ENCODE data around the gene OXTR. TPM values are rescaled to one million over a fixed set of nuclear protein-coding genes. Genes with fewer than 3 reads are reported as not detected.
A peak's percentile ranks its signal among the peaks of the same experiment; 100 is the strongest.

OXTR gene
- total and polyA plus RNA-seq, 2 of the 4 experiments (the other 2 are of a cell fraction), result 42.8 to 56.1 TPM

GRCh38 chr3:8709801-8710507 is 59.5 kb downstream of the OXTR start:
- H2AK9ac ChIP-seq (replicated peaks; ENCODE audit: low read depth, low read length, poor library complexity), result peak overlapping the region; percentile 44
- no peaks in the 10 kb centered on the region for H3K9me1 ChIP-seq (ENCODE audit: insufficient read depth, low read length)
- POLR2A ChIA-PET (ENCODE audit: unreplicated experiment), result no interaction called here
- no peak overlapping the region for H2BK5ac ChIP-seq (ENCODE audit: low read depth, low read length, poor library complexity, severe bottlenecking)
- no peak overlapping the region for H3K4me2 ChIP-seq (ENCODE audit: low read depth, low read length)
- no peak overlapping the region for H3K23ac ChIP-seq (ENCODE audit: low read depth, low read length)
- no peak overlapping the region for H2AK5ac ChIP-seq (ENCODE audit: low read depth, low read length)
- WGBS, 2 experiments (ENCODE audit: extremely low coverage in 2 of 2, insufficient read length in 1 of 2), result 80% methylated on average over 2 of the region's 8 CpGs; no CpG with 5 or more reads in 1 of the 2 experiments
- H4K91ac ChIP-seq (ENCODE audit: insufficient read depth, low read depth, low read length), result no peak overlapping the region
- H3K56ac ChIP-seq (ENCODE audit: extremely low read depth, insufficient read depth, low read length), result no peak overlapping the region
- H3K9ac ChIP-seq (ENCODE audit: low read depth, low read length), result no peak overlapping the region
- no peak overlapping the region for H2BK120ac ChIP-seq (ENCODE audit: low read depth, low read length)
- no peak overlapping the region for H3K14ac ChIP-seq (replicated peaks; ENCODE audit: low read depth, low read length)
- no peak overlapping the region for H2BK20ac ChIP-seq (ENCODE audit: low read depth, low read length)
- no peak for TF ChIP-seq FOS (IDR thresholded peaks at IDR 0.05; ENCODE audit: low read depth, low read length)
- no peak for TF ChIP-seq RAD21 (IDR thresholded peaks at IDR 0.05; ENCODE audit: low read length)
- TF ChIP-seq USF2 (IDR thresholded peaks at IDR 0.05; ENCODE audit: low read depth, low read length), result no peak
- no peak for TF ChIP-seq SMC3 (IDR thresholded peaks at IDR 0.05; ENCODE audit: low read depth, low read length)
- TF ChIP-seq CTCF (conservative IDR thresholded peaks at IDR 0.05; ENCODE audit: low read depth, low read length), result no peak
- no peak for TF ChIP-seq CHD1 (IDR thresholded peaks at IDR 0.05; ENCODE audit: low read depth, low read length)
- TF ChIP-seq CEBPB (IDR thresholded peaks at IDR 0.05; ENCODE audit: low read depth, low read length), result no peak
- TF ChIP-seq RCOR1 (IDR thresholded peaks at IDR 0.05; ENCODE audit: insufficient replicate concordance, low read length), result no peak
- intact Hi-C loops (cut with micrococcal nuclease) (no loop called here), dilution Hi-C loops (cut with HindIII; ENCODE audit: low sequenced_read_pairs, unreplicated experiment) (no loop called here), in situ Hi-C loops (cut with MboI; ENCODE audit: low sequenced_read_pairs) (no loop called here)
- H4K20me1 ChIP-seq (ENCODE audit: insufficient read depth, low read length), result no peaks in the 10 kb centered on the region; the same call in 1 of the 2 replicates
- H3K18ac ChIP-seq (ENCODE audit: low read depth, low read length), result no peak overlapping the region
- no peak overlapping the region for H4K8ac ChIP-seq (ENCODE audit: low read depth in 2 of 2, low read length in 2 of 2)
- ATAC-seq (ENCODE audit: low read depth), result no peak
- no peak overlapping the region for H2AFZ ChIP-seq (replicated peaks; ENCODE audit: low read length, poor library complexity)
- CTCF ChIA-PET, result no interaction called here
- H3K36me3 ChIP-seq (ENCODE audit: control insufficient read depth, insufficient read depth, low read length), result no peaks in the 10 kb centered on the region
- no peaks in the 10 kb centered on the region for H3K4me1 ChIP-seq (ENCODE audit: control insufficient read depth, insufficient read depth, low read length)
- H3K4me3 ChIP-seq (ENCODE audit: insufficient read depth, low read depth, low read length), result no peak overlapping the region
- DNase-seq, result no peak
- H3K27me3 ChIP-seq (ENCODE audit: control insufficient read depth, insufficient read depth, low read length), result peaks cover 6% of the 10 kb centered on the region
- no peak overlapping the region for H4K5ac ChIP-seq (ENCODE audit: low read depth, low read length)
- peaks cover 7% of the 10 kb centered on the region for H3K9me3 ChIP-seq (ENCODE audit: control insufficient read depth, insufficient read depth, low read length)
- no peaks in the 10 kb centered on the region for H3K79me1 ChIP-seq (ENCODE audit: low read depth in 1 of 2, low read length in 2 of 2)
- no peak overlapping the region for H2BK15ac ChIP-seq (ENCODE audit: low read depth, low read length)
- BruUV-seq (replicated peaks), result no TSS peak
- H3K4ac ChIP-seq (ENCODE audit: low read depth, low read length), result no peak overlapping the region
- H3K27ac ChIP-seq (ENCODE audit: insufficient read depth, low read length), result no peak overlapping the region

Measured in IMR-90 (cell line).